Trophoblast cell (in vitro differentiated cells and primary cell): ENCODE measurements around the gene MEN1.

Source experiments
- DNase-seq, 2 donors: peaks; one replicate each; pipeline ENCODE4 v3.0.0-alpha.2; 2016
- H2AFZ ChIP-seq: 2 replicates; pipeline ENCODE4 v1.6.1; 2013; ENCODE audit warnings: low read length, moderate library complexity, mild to moderate bottlenecking; ENCODE audit not compliant: insufficient read depth, poor library complexity
- H2AK5ac ChIP-seq: 2 replicates; pipeline ENCODE4 v1.6.1; 2013; ENCODE audit warnings: mild to moderate bottlenecking, low read length
- H2BK120ac ChIP-seq: 2 replicates; pipeline ENCODE4 v1.6.1; 2013; ENCODE audit warnings: low read length, mild to moderate bottlenecking, moderate library complexity; ENCODE audit not compliant: insufficient read depth, poor library complexity
- H2BK12ac ChIP-seq: 2 replicates; pipeline ENCODE4 v1.6.1; 2013; ENCODE audit warnings: mild to moderate bottlenecking, low read length, moderate library complexity
- H2BK5ac ChIP-seq: 2 replicates; pipeline ENCODE4 v1.6.1; 2013; ENCODE audit warnings: low read length, low read depth, moderate library complexity, mild to moderate bottlenecking; ENCODE audit not compliant: poor library complexity
- H3K14ac ChIP-seq: 2 replicates; pipeline ENCODE4 v1.6.1; 2013; ENCODE audit warnings: mild to moderate bottlenecking, low read length
- H3K18ac ChIP-seq: 2 replicates; pipeline ENCODE4 v1.6.1; 2013; ENCODE audit warnings: mild to moderate bottlenecking, low read length
- H3K23ac ChIP-seq: 2 replicates; pipeline ENCODE4 v1.6.1; 2013; ENCODE audit warnings: low read length
- H3K27ac ChIP-seq: 2 replicates; pipeline ENCODE4 v1.5.1; 2013; ENCODE audit warnings: low read depth, mild to moderate bottlenecking, inconsistent platforms, low read length, moderate library complexity
- H3K27me3 ChIP-seq: 2 replicates; pipeline ENCODE4 v1.6.1; 2013; ENCODE audit warnings: inconsistent platforms, mild to moderate bottlenecking, low read length, moderate library complexity; ENCODE audit not compliant: insufficient read depth
- H3K36me3 ChIP-seq, 2 experiments: 1 replicate in 1 of 2; 2 replicates in 1 of 2; pipeline ENCODE4 v1.6.1; 2013; ENCODE audit warnings: low read length in 2 of 2, mild to moderate bottlenecking in 2 of 2, moderate library complexity in 1 of 2; ENCODE audit not compliant: insufficient read depth in 2 of 2, control insufficient read depth in 1 of 2
- H3K4ac ChIP-seq: 2 replicates; pipeline ENCODE4 v1.6.1; 2013; ENCODE audit warnings: low read depth, mild to moderate bottlenecking, low read length, moderate library complexity
- H3K4me1 ChIP-seq, 2 experiments: 1 replicate in 1 of 2; 2 replicates in 1 of 2; pipeline ENCODE4 v1.6.1; 2013; ENCODE audit warnings: low read length in 2 of 2, mild to moderate bottlenecking in 2 of 2, moderate library complexity in 1 of 2; ENCODE audit not compliant: insufficient read depth in 2 of 2, control insufficient read depth in 1 of 2
- H3K4me2 ChIP-seq: 2 replicates; pipeline ENCODE4 v1.6.1; 2013; ENCODE audit warnings: inconsistent platforms, mild to moderate bottlenecking, low read length, moderate library complexity
- H3K4me3 ChIP-seq: 2 replicates; pipeline ENCODE4 v1.5.1; 2013; ENCODE audit warnings: mild to moderate bottlenecking, low read depth, low read length, inconsistent platforms
- H3K79me1 ChIP-seq: one replicate; pipeline ENCODE4 v1.6.1; 2013; ENCODE audit warnings: low read length
- H3K79me2 ChIP-seq: 2 replicates; pipeline ENCODE4 v1.6.1; 2013; ENCODE audit warnings: low read length, mild to moderate bottlenecking; ENCODE audit not compliant: control insufficient read depth, insufficient read depth, poor library complexity
- H3K9ac ChIP-seq: 2 replicates; pipeline ENCODE4 v1.6.1; 2013; ENCODE audit warnings: mild to moderate bottlenecking, low read length
- H3K9me3 ChIP-seq: 2 replicates; pipeline ENCODE4 v1.6.1; 2013; ENCODE audit warnings: low read depth, mild to moderate bottlenecking, control low read depth, inconsistent platforms, low read length; ENCODE audit not compliant: insufficient read depth
- H4K12ac ChIP-seq: 2 replicates; pipeline ENCODE4 v1.6.1; 2013; ENCODE audit warnings: low read depth, mild to moderate bottlenecking, low read length, moderate library complexity
- H4K8ac ChIP-seq: 2 replicates; pipeline ENCODE4 v1.6.1; 2013; ENCODE audit warnings: low read depth, mild to moderate bottlenecking, low read length, moderate library complexity
- H4K91ac ChIP-seq: one replicate; pipeline ENCODE4 v1.6.1; 2013; ENCODE audit warnings: low read depth, mild to moderate bottlenecking, low read length, moderate library complexity
- WGBS: extraction: QIAGEN DNeasy Blood & Tissue Kit; methylation state at CpG from one replicate; pipeline ENCODE4 v1.1.7; 2013; ENCODE audit warnings: missing lambda C conversion rate; ENCODE audit not compliant: insufficient read length, insufficient coverage; ENCODE audit errors: extremely low coverage; 5-methylcytosine and 5-hydroxymethylcytosine counted together

The MEN1 gene

DNA sequence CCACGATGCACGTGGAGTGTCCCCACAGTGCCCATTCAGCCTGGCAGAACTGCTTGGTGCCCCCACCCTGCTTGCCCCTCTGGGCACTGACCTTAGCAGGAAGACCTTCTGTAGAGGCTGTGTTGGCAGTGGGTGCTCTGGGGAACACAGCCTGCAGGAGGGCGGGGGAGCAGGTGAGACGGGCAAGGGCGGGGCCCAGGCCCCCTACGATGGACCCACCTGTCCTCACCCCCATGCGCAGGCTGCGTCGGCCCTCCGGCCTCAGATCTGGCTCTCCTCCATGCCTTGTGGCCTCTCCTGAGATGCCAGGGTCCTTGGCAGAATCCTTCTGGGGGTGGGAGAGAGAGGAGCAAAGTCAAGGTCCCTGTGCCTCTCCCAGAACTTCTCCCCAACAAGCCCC lies 23.2 kb upstream of the MEN1 start:
- H4K8ac ChIP-seq = no peak overlapping the region
- no peak overlapping the region for H3K27ac ChIP-seq
- no peaks in the 10 kb centered on the region for H3K79me2 ChIP-seq
- H3K9ac ChIP-seq = no peak overlapping the region
- DNase-seq = no peak
- no peak overlapping the region for H3K4ac ChIP-seq
- no peaks in the 10 kb centered on the region for H3K79me1 ChIP-seq
- peaks cover 93 to 96% of the 10 kb centered on the region in 2 experiments for H3K36me3 ChIP-seq
- H3K18ac ChIP-seq = no peak overlapping the region
- no peak overlapping the region for H3K14ac ChIP-seq
- no peak overlapping the region for H3K4me2 ChIP-seq
- H3K4me3 ChIP-seq = no peak overlapping the region
- no CpG with 5 or more reads among the region's 10 CpGs for WGBS
- H2BK120ac ChIP-seq = no peak overlapping the region
- H2BK5ac ChIP-seq = no peak overlapping the region
- no peak overlapping the region for H2BK12ac ChIP-seq
- H3K4me1 ChIP-seq = no peaks in the 10 kb centered on the region
- no peak overlapping the region for H3K23ac ChIP-seq
- H2AFZ ChIP-seq = no peak overlapping the region
- no peaks in the 10 kb centered on the region for H3K27me3 ChIP-seq
- no peak overlapping the region for H4K91ac ChIP-seq
- no peaks in the 10 kb centered on the region for H3K9me3 ChIP-seq
- H2AK5ac ChIP-seq = no peak overlapping the region
- no peak overlapping the region for H4K12ac ChIP-seq

DNA sequence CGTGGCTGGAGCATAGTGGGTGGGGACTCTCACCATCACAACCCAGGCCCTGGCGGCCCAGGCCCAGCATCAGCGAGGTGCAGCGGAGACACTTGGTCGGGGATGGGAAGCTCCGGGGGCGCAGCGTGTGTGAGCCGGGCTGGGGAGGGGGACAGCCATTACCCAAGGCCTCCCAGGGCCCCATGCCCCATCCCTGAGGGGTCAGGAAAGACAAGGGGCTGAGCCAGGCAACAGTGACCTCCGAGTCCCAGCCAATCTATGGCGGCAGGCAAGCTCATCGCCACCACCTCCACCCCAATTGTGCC lies 22.8 kb upstream of the MEN1 start:
- Histone ChIP-seq H2AK5ac (no peak overlapping the region), H4K91ac (no peak overlapping the region), H3K14ac (no peak overlapping the region), H4K12ac (no peak overlapping the region), H2BK120ac (no peak overlapping the region), H2BK5ac (no peak overlapping the region), H3K79me2 (no peaks in the 10 kb centered on the region), H2BK12ac (no peak overlapping the region), H3K23ac (no peak overlapping the region), H3K9ac (no peak overlapping the region), H3K4me2 (no peak overlapping the region), H3K27me3 (no peaks in the 10 kb centered on the region), H3K36me3 (peaks cover 93 to 96% of the 10 kb centered on the region in 2 experiments), H3K27ac (no peak overlapping the region), H2AFZ (no peak overlapping the region), H3K79me1 (no peaks in the 10 kb centered on the region), H3K4ac (no peak overlapping the region), H3K4me1 (no peaks in the 10 kb centered on the region), H3K18ac (no peak overlapping the region), H3K4me3 (no peak overlapping the region), H4K8ac (no peak overlapping the region), H3K9me3 (no peaks in the 10 kb centered on the region)
- no CpG with 5 or more reads among the region's 12 CpGs for WGBS
- no peak for DNase-seq

DNA sequence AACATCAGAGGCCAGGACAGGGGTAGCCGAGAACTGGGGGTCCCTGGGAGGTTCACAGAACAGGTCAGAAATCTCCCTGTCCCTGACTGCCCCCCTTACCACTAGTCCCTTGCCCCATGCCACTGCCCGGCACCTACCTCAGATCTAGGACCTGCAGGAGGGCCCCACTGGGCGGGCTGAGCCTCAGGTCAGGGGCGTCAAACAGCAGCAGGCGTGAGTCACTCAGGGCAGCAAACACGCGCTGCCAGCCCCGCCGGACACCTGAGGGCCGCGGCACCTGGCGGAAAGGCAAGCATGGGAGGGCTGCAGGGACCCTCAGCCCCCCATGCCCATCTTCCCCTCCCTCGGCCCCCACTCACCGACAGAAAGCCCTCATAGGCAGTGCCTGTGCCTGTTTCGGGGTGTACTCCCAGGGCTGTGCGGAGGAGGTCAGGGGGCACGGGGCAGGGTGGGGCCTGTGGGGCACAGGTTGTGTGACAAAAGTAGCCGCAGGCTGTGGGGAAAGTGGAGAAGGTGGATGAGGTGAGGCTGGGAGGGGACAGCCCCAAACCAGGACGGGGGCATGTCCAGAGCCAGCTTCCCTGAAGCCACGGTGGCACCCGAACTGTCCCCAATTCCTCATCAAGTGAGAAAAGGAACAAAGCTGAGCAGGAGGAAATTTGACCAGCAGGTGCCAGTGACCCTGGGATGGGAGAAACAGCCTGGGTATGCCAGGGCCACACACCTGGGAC lies 22.3 kb upstream of the MEN1 start:
- Histone ChIP-seq H4K8ac (no peak overlapping the region), H3K4me3 (no peak overlapping the region), H3K9me3 (peaks cover under 1% of the 10 kb centered on the region), H3K79me2 (no peaks in the 10 kb centered on the region), H3K4me1 (no peaks in the 10 kb centered on the region), H3K79me1 (no peaks in the 10 kb centered on the region), H3K23ac (no peak overlapping the region), H2AFZ (no peak overlapping the region), H3K4ac (no peak overlapping the region), H3K27me3 (no peaks in the 10 kb centered on the region), H3K36me3 (peaks cover 93 to 96% of the 10 kb centered on the region in 2 experiments), H3K4me2 (no peak overlapping the region), H4K91ac (no peak overlapping the region), H4K12ac (no peak overlapping the region), H3K18ac (no peak overlapping the region), H3K14ac (no peak overlapping the region), H2BK5ac (no peak overlapping the region), H3K9ac (no peak overlapping the region), H2BK120ac (no peak overlapping the region), H3K27ac (no peak overlapping the region), H2AK5ac (no peak overlapping the region), H2BK12ac (no peak overlapping the region)
- no peak for DNase-seq
- no CpG with 5 or more reads among the region's 21 CpGs for WGBS

DNA sequence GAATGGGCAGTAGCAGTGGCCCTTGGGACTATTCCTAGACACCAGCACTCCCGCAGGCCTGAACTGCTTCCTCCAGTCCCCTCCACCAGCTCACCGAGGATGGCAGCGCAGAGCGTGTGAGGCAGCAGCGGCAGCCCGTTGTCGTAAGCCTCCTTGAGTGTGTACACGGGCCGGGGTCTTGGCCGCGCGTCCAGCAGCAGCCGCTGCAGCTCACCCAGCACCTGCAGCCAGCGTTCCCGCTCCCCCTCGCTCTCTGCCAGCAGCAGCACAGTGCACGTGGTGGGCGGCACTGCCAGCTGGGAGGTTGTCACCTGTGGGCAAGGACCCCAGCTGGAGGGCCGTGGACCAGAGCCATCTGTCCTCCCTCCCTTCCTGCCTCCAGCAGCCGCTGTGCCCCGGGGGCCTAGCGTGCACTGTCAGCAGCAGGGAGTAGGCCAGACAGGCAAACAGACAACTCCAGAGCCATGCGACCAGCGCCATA lies 21.1 kb upstream of the MEN1 start:
- no peak for DNase-seq
- no peak overlapping the region for H3K18ac ChIP-seq

More for the DNA sequence above, 21.1 kb upstream of the MEN1 start:
- Histone ChIP-seq H3K4me1 (no peaks in the 10 kb centered on the region), H2BK5ac (no peak overlapping the region), H3K79me2 (no peaks in the 10 kb centered on the region), H4K8ac (no peak overlapping the region), H3K14ac (no peak overlapping the region), H4K91ac (no peak overlapping the region), H2AK5ac (no peak overlapping the region), H4K12ac (no peak overlapping the region), H3K23ac (no peak overlapping the region), H3K4me2 (no peak overlapping the region), H3K4me3 (no peak overlapping the region), H2BK120ac (no peak overlapping the region), H2AFZ (no peak overlapping the region), H2BK12ac (no peak overlapping the region), H3K4ac (no peak overlapping the region), H3K36me3 (peaks cover 95 to 98% of the 10 kb centered on the region in 2 experiments), H3K27me3 (no peaks in the 10 kb centered on the region), H3K79me1 (no peaks in the 10 kb centered on the region), H3K27ac (no peak overlapping the region), H3K9me3 (peaks cover 4% of the 10 kb centered on the region), H3K9ac (no peak overlapping the region)
- WGBS = no CpG with 5 or more reads among the region's 24 CpGs
